Measurements from ENCODE around the gene POFUT2. TPM values are rescaled to one million over a fixed set of nuclear protein-coding genes. Genes with fewer than 3 reads are reported as not detected.

The POFUT2 gene
- total RNA-seq, 1 experiment from 2014 or later: 28.2 TPM

DNA sequence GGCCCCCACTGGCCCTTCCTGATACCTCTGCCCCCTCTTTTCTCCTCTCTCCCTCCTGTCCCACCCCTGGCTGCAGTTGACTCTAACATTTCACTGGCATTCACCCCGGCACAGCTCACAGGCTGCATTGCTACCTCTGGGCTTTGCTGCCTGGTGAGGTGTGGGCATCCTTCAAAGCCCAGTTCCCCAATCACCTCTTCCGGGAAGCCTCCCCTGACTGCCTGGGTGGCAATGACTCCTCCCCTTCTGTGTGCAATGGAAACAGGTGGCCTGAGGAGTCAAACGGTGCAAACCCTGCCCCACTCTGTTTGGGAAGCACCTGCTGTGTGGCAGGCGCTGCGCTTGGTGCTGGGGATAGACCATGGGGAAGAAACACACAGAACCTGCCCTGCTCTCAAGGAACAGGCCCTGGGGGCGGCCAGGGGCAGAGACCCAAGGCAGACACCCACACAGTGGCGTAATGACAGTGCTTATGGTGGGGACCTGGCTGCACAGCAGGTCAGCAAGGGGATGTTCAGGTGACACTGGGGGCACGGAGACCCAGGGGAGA, 39.3 kb upstream of the POFUT2 start:
- Histone ChIP-seq H3K27ac (ENCODE audit: low read length) (no peak overlapping the region), H3K9ac (ENCODE audit: low read length) (no peak overlapping the region), H3K4me2 (ENCODE audit: low read length) (no peak overlapping the region), H3K36me3 (ENCODE audit: low read depth, low read length) (no peaks in the 10 kb centered on the region), H3K4me3 (ENCODE audit: low read length) (no peak overlapping the region), H4K20me1 (ENCODE audit: low read length) (no peaks in the 10 kb centered on the region), H3K9me2 (replicated peaks; ENCODE audit: low read length) (no peaks in the 10 kb centered on the region), H3F3A (ENCODE audit: low read length, unreplicated experiment) (no peaks in the 10 kb centered on the region), H3K4me1 (ENCODE audit: insufficient read depth, low read length) (peaks cover 25% of the 10 kb centered on the region), H2AFZ (ENCODE audit: low read length) (no peak overlapping the region), H3K79me2 (ENCODE audit: low read length) (no peaks in the 10 kb centered on the region), H3K27me3 (ENCODE audit: low read length) (no peaks in the 10 kb centered on the region), H3K9me3 (ENCODE audit: low read length) (no peaks in the 10 kb centered on the region)
- no peak for ATAC-seq
- intact Hi-C loops (cut with micrococcal nuclease): no loop called here
- no peak for DNase-seq
- POLR2A ChIA-PET (ENCODE audit: unreplicated experiment): no interaction called here
- TF ChIP-seq EZH2phosphoT487 (IDR thresholded peaks at IDR 0.05; ENCODE audit: borderline replicate concordance, low read length): no peak
- TF ChIP-seq, protein P1, sequence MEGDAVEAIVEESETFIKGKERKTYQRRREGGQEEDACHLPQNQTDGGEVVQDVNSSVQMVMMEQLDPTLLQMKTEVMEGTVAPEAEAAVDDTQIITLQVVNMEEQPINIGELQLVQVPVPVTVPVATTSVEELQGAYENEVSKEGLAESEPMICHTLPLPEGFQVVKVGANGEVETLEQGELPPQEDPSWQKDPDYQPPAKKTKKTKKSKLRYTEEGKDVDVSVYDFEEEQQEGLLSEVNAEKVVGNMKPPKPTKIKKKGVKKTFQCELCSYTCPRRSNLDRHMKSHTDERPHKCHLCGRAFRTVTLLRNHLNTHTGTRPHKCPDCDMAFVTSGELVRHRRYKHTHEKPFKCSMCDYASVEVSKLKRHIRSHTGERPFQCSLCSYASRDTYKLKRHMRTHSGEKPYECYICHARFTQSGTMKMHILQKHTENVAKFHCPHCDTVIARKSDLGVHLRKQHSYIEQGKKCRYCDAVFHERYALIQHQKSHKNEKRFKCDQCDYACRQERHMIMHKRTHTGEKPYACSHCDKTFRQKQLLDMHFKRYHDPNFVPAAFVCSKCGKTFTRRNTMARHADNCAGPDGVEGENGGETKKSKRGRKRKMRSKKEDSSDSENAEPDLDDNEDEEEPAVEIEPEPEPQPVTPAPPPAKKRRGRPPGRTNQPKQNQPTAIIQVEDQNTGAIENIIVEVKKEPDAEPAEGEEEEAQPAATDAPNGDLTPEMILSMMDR (conservative IDR thresholded peaks at IDR 0.05; ENCODE audit: low read depth, low read length): no peak
- no peak for TF ChIP-seq EZH2 (IDR thresholded peaks at IDR 0.05; ENCODE audit: low read length, unreplicated experiment)
- CTCF ChIA-PET: no interaction called here
- no TSS peak for BruUV-seq (replicated peaks)

DNA sequence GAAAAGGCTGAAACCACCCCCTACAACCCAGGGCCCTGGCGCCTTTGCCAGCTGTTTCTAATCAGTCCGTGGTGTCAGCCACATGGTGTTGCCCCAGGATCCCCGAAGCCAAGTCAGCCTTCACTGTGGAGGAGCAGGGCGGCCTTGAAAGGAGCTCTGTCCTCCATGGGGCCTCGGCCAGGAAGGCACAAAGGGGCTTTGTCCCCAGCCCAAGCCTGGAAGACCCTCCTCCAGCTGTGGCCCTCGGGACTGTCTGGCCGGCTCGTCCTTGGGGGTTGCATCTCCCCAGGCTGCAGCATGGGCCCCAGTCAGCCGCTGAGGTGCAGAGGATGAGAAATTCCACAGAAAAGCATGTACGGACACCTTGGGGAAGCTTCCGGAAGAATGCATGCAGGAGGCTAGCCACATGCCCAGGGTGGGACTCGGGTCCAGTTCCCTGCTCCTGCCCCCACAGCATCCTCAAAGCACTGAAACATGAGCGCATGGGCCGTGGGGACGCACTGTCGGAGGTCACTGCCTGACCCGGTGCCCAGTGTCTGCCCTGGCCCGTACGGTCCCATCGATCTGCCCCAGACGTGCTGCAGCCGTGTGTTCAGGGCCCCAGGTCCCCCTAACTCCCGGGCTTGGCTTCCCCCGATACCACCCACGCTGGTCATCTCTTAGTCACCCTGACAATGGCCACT, 38.6 kb upstream of the POFUT2 start:
- Histone ChIP-seq H3K4me2 (ENCODE audit: low read length) (no peak overlapping the region), H3K9me3 (ENCODE audit: low read length) (no peaks in the 10 kb centered on the region), H3K79me2 (ENCODE audit: low read length) (no peaks in the 10 kb centered on the region), H3F3A (ENCODE audit: low read length, unreplicated experiment) (no peaks in the 10 kb centered on the region), H4K20me1 (ENCODE audit: low read length) (no peaks in the 10 kb centered on the region), H3K27me3 (ENCODE audit: low read length) (no peaks in the 10 kb centered on the region), H3K36me3 (ENCODE audit: low read depth, low read length) (no peaks in the 10 kb centered on the region), H3K4me3 (ENCODE audit: low read length) (no peak overlapping the region), H3K27ac (ENCODE audit: low read length) (no peak overlapping the region), H3K9me2 (replicated peaks; ENCODE audit: low read length) (no peaks in the 10 kb centered on the region), H3K9ac (ENCODE audit: low read length) (no peak overlapping the region), H3K4me1 (ENCODE audit: insufficient read depth, low read length) (peaks cover 25% of the 10 kb centered on the region), H2AFZ (ENCODE audit: low read length) (no peak overlapping the region)
- ChIA-PET POLR2A (ENCODE audit: unreplicated experiment) (no interaction called here), CTCF (interaction anchor here (0.6 kb wide), 1 partner anchor 20 kb away, joined by 3 read pairs; no protein-coding TSS in a partner anchor)
- no TSS peak for BruUV-seq (replicated peaks)
- TF ChIP-seq, protein P1 (conservative IDR thresholded peaks at IDR 0.05; ENCODE audit: low read depth, low read length): no peak
- no peak for TF ChIP-seq EZH2 (IDR thresholded peaks at IDR 0.05; ENCODE audit: low read length, unreplicated experiment)
- no peak for TF ChIP-seq EZH2phosphoT487 (IDR thresholded peaks at IDR 0.05; ENCODE audit: borderline replicate concordance, low read length)
- intact Hi-C loops (cut with micrococcal nuclease): no loop called here
- ATAC-seq (no peak), DNase-seq (no peak)

Data from PC-3 (cell line).